ENCODE measurements around the gene ST3GAL3. TPM values are rescaled to one million over a fixed set of nuclear protein-coding genes. Genes with fewer than 3 reads are reported as not detected.

The ST3GAL3 gene
- total and polyA plus RNA-seq, 2 donors (not counting 3 experiments of a cell fraction or from before 2014, with no cell fraction given): 14.3 to 35.8 TPM

DNA sequence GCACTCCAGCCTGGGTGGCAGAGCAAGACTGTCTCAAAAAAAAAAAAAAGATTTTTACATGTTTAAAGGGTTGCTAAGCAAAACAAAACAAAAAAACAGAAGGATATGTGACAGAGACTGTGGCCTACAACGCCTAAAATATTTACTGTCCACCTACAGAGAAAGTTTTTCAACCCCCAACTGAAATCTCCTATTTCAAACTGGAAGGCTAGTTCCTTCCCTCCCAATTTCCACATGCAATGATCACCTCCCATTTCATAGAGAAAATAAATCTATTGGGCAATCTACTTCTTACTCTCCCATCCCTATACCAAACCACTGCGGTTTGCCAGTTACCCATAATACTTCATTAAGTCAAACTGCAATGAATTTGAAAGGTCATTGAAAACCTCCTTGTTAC is 74.2 kb downstream of the ST3GAL3 start:
- BruUV-seq (replicated peaks): no TSS peak
- intact Hi-C loops (cut with micrococcal nuclease): no loop called here
- CTCF ChIA-PET: interaction anchor here (0.6 to 1.7 kb wide), 2 partner anchors 11 to 18 kb away, joined by 3 to 4 read pairs; no protein-coding TSS in a partner anchor

More for the DNA sequence above, 74.2 kb downstream of the ST3GAL3 start:
- Histone ChIP-seq H4K20me1 (replicated peaks; ENCODE audit: control insufficient read depth, extremely low read depth, insufficient read depth, low read length) (no peaks in the 10 kb centered on the region), H3K79me2 (ENCODE audit: control insufficient read depth, insufficient read depth, low read length) (no peaks in the 10 kb centered on the region), H3K9ac (replicated peaks; ENCODE audit: extremely low read depth, insufficient read depth, low read length) (no peak overlapping the region), H3K4me2 (ENCODE audit: insufficient read depth, low read length) (no peak overlapping the region), H3K9me1 (replicated peaks; ENCODE audit: control insufficient read depth, extremely low read depth, insufficient read depth, low read length) (no peaks in the 10 kb centered on the region), H3K4me1 (ENCODE audit: control insufficient read depth, extremely low read depth, insufficient read depth, low read length) (peaks cover 13% of the 10 kb centered on the region), H2AFZ (ENCODE audit: low read depth, low read length) (no peak overlapping the region), H3K36me3 (ENCODE audit: control insufficient read depth in 2 of 2, extremely low read depth in 1 of 2, insufficient read depth in 2 of 2, low read length in 2 of 2) (no peaks in the 10 kb centered on the region), H3K27ac (ENCODE audit: insufficient read depth, low read depth, low read length) (no peak overlapping the region), H3K9me3 (replicated peaks; ENCODE audit: control insufficient read depth, insufficient read depth, low read length) (no peaks in the 10 kb centered on the region), H3K27me3 (ENCODE audit: control insufficient read depth in 2 of 2, insufficient read depth in 2 of 2, low read length in 2 of 2) (no peaks in the 10 kb centered on the region), H3K4me3 (replicated peaks in 1 of 3; ENCODE audit: insufficient read depth in 1 of 3, low read depth in 1 of 3, low read length in 3 of 3) (no peak overlapping the region)
- POLR2A ChIA-PET: no interaction called here
- DNase-seq (ENCODE audit: low read depth, low spot score): no peak
- TF ChIP-seq JUN (IDR thresholded peaks at IDR 0.05; ENCODE audit: borderline replicate concordance, insufficient read depth, insufficient read length, low read depth) (no peak), MYC (IDR thresholded peaks at IDR 0.05; ENCODE audit: low read depth, low read length) (no peak), GATA2 (IDR thresholded peaks at IDR 0.05; ENCODE audit: insufficient read depth, insufficient read length, low read depth, low read length) (no peak), CTCF (IDR thresholded peaks at IDR 0.05; ENCODE audit: extremely low read depth in 1 of 2, insufficient read depth in 1 of 2, low read depth in 1 of 2, low read length in 2 of 2) (no peak), POLR2AphosphoS5 (IDR thresholded peaks at IDR 0.05; ENCODE audit: insufficient read depth, low read depth, low read length) (no peak), FOS (IDR thresholded peaks at IDR 0.05; ENCODE audit: borderline replicate concordance, insufficient read depth, low read length) (no peak), POLR2A (IDR thresholded peaks at IDR 0.05; ENCODE audit: low read depth, low read length) (no peak), EZH2 (IDR thresholded peaks at IDR 0.05; ENCODE audit: borderline replicate concordance, low read depth, low read length, severe bottlenecking) (no peak)
- TF ChIP-seq, protein P1, sequence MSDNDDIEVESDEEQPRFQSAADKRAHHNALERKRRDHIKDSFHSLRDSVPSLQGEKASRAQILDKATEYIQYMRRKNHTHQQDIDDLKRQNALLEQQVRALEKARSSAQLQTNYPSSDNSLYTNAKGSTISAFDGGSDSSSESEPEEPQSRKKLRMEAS (IDR thresholded peaks at IDR 0.05; ENCODE audit: insufficient read depth, insufficient read length): no peak
- dilution Hi-C loops (cut with MboI; ENCODE audit: extremely low pct_ligation_motif_present, low sequenced_read_pairs): no loop called here
- no peak for FAIRE-seq
